NT2/D1 (cell line): ENCODE data around the gene FBXO17.

Experiments
- SUZ12 ChIP-seq: IDR thresholded peaks from 2 replicates; pipeline ENCODE4 v1.6.1; 2011; ENCODE audit not compliant: insufficient read length, insufficient read depth; ENCODE audit errors: extremely low read depth
- YY1 ChIP-seq: IDR thresholded peaks from 2 replicates; pipeline ENCODE4 v1.6.1; 2011; ENCODE audit not compliant: insufficient read length, insufficient read depth
- ZNF274 ChIP-seq: IDR thresholded peaks from 2 replicates; pipeline ENCODE4 v1.6.1; 2011; ENCODE audit warnings: mild to moderate bottlenecking, low read depth, low read length

DNA sequence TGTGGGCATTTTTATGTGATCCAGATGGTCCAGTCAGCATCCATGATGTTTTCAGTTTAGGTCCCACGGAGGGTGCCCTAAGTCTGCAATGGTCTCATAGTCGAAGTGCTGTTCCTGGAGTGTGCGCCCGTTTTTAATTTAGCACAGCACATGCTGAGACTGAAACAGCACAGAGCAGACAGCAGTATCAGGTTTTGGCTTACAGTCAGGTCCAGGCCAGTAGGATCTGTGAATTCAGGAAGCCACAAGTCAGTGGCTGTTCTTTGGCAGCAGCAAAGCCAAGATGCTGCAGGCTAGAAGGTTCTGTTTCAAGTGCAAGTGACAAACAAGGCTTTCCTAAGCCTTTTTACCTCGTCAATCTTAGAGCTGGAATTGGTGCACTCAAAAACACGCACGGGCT lies 38.5 kb upstream of the FBXO17 start:
- no peak for TF ChIP-seq YY1
- TF ChIP-seq ZNF274: no peak
- no peak for TF ChIP-seq SUZ12
